ENCODE measurements around the gene ING3. TPM values are rescaled to one million over a fixed set of nuclear protein-coding genes. Genes with fewer than 3 reads are reported as not detected.

The ING3 gene
- total and polyA plus RNA-seq, 9 of the 15 experiments (the other 6 are each of a cell fraction or from before 2014, with no cell fraction given), result 22.8 to 233 (median 50.4) TPM

GRCh38 chr7:121006711-121007315, 56.2 kb downstream of the ING3 start (continued):
- 0 out of 2 replicates have a peak, but pooled peaks have one; percentile 6 for TF ChIP-seq HINFP (tag; conservative IDR thresholded peaks at IDR 0.05; ENCODE audit: low read depth)
- no peak for TF ChIP-seq RAD21 (CRISPR knock-in tag; conservative IDR thresholded peaks at IDR 0.05 in 1 of 2, IDR thresholded peaks at IDR 0.05 in 1 of 2)
- TF ChIP-seq HNRNPK (IDR thresholded peaks at IDR 0.05; ENCODE audit: low read depth, low read length, poor library complexity, severe bottlenecking), result no peak
- no peak for TF ChIP-seq GTF2E2 (tag; IDR thresholded peaks at IDR 0.05)
- TF ChIP-seq, protein P1, sequence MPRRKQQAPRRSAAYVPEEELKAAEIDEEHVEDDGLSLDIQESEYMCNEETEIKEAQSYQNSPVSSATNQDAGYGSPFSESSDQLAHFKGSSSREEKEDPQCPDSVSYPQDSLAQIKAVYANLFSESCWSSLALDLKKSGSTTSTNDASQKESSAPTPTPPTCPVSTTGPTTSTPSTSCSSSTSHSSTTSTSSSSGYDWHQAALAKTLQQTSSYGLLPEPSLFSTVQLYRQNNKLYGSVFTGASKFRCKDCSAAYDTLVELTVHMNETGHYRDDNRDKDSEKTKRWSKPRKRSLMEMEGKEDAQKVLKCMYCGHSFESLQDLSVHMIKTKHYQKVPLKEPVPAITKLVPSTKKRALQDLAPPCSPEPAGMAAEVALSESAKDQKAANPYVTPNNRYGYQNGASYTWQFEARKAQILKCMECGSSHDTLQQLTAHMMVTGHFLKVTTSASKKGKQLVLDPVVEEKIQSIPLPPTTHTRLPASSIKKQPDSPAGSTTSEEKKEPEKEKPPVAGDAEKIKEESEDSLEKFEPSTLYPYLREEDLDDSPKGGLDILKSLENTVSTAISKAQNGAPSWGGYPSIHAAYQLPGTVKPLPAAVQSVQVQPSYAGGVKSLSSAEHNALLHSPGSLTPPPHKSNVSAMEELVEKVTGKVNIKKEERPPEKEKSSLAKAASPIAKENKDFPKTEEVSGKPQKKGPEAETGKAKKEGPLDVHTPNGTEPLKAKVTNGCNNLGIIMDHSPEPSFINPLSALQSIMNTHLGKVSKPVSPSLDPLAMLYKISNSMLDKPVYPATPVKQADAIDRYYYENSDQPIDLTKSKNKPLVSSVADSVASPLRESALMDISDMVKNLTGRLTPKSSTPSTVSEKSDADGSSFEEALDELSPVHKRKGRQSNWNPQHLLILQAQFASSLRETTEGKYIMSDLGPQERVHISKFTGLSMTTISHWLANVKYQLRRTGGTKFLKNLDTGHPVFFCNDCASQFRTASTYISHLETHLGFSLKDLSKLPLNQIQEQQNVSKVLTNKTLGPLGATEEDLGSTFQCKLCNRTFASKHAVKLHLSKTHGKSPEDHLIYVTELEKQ (CRISPR knock-in tag; IDR thresholded peaks at IDR 0.05), result no peak
- TF ChIP-seq CBX3 (IDR thresholded peaks at IDR 0.05; ENCODE audit: borderline replicate concordance in 1 of 2, low read length in 2 of 2), result 0 out of 3 replicates have a peak, but pooled peaks of 1 of the 2 experiments have one; percentile 66
- TF ChIP-seq ZNF324 (CRISPR knock-in tag; IDR thresholded peaks at IDR 0.05), result no peak
- TF ChIP-seq MAFF (IDR thresholded peaks at IDR 0.05; ENCODE audit: low read length), result no peak
- no peak for TF ChIP-seq NUFIP1 (IDR thresholded peaks at IDR 0.05; ENCODE audit: partially characterized antibody)
- TF ChIP-seq YY1 (IDR thresholded peaks at IDR 0.05; ENCODE audit: borderline replicate concordance in 1 of 3, control insufficient read depth in 1 of 3, extremely low read depth in 1 of 3, insufficient read depth in 3 of 3, insufficient read length in 1 of 3, insufficient replicate concordance in 2 of 3, low read depth in 1 of 3, low read length in 2 of 3), result no peak
- TF ChIP-seq, protein P2, sequence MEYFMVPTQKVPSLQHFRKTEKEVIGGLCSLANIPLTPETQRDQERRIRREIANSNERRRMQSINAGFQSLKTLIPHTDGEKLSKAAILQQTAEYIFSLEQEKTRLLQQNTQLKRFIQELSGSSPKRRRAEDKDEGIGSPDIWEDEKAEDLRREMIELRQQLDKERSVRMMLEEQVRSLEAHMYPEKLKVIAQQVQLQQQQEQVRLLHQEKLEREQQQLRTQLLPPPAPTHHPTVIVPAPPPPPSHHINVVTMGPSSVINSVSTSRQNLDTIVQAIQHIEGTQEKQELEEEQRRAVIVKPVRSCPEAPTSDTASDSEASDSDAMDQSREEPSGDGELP (CRISPR knock-in tag; IDR thresholded peaks at IDR 0.05; ENCODE audit: borderline replicate concordance), result peak; percentile 39; the same call in 1 of the 2 replicates
- TF ChIP-seq SRSF7 (optimal IDR thresholded peaks at IDR 0.05; ENCODE audit: low read depth, low read length), result no peak
- TF ChIP-seq RBM39 (optimal IDR thresholded peaks at IDR 0.05; ENCODE audit: low read depth, low read length), result no peak
- TF ChIP-seq CREB1 (IDR thresholded peaks at IDR 0.05), result 0 out of 2 replicates have a peak, but pooled peaks have one; percentile 19
- no peak for TF ChIP-seq CREB1 (CRISPR knock-in tag; IDR thresholded peaks at IDR 0.05)
- peak; percentile 4 to 29; a peak in 1 of 4 replicates for TF ChIP-seq RCOR1 (IDR thresholded peaks at IDR 0.05; ENCODE audit: borderline replicate concordance in 1 of 2, low read depth in 2 of 2, low read length in 2 of 2)
- TF ChIP-seq TCF15 (CRISPR knock-in tag; IDR thresholded peaks at IDR 0.05), result no peak
- peak; percentile 14 to 41; a peak in 1 of 4 replicates for TF ChIP-seq KDM1A (IDR thresholded peaks at IDR 0.05)
- no peak for TF ChIP-seq NFE2L1 (tag; IDR thresholded peaks at IDR 0.05; ENCODE audit: borderline replicate concordance, low read depth)
- TF ChIP-seq SRSF1 (IDR thresholded peaks at IDR 0.05; ENCODE audit: low read depth, low read length), result no peak
- no peak for TF ChIP-seq ZNF124 (CRISPR knock-in tag; IDR thresholded peaks at IDR 0.05)
